H9 (cell line): ENCODE results near the gene PPP1R13B. TPM values are rescaled to one million over a fixed set of nuclear protein-coding genes. Genes with fewer than 3 reads are reported as not detected.

Source experiments
- DNase-seq: peaks from one replicate; pipeline ENCODE4 v3.0.0-alpha.2; 2017
- H2AFZ ChIP-seq: one replicate; pipeline ENCODE4 v1.6.1; 2013; ENCODE audit warnings: mild to moderate bottlenecking, low read length, control low read depth, moderate library complexity
- H2AK5ac ChIP-seq: 2 replicates; pipeline ENCODE4 v1.6.1; 2013; ENCODE audit warnings: low read length, control low read depth, mixed read lengths; ENCODE audit not compliant: insufficient read length
- H2BK120ac ChIP-seq: one replicate; pipeline ENCODE4 v1.6.1; 2013; ENCODE audit warnings: low read depth, mild to moderate bottlenecking, low read length, control low read depth, inconsistent platforms; ENCODE audit not compliant: poor library complexity, severe bottlenecking
- H2BK12ac ChIP-seq: 2 replicates; pipeline ENCODE4 v1.6.1; 2013; ENCODE audit warnings: low read length, control low read depth, mixed read lengths, low read depth; ENCODE audit not compliant: insufficient read length
- H2BK15ac ChIP-seq: 2 replicates; pipeline ENCODE4 v1.6.1; 2013; ENCODE audit warnings: low read depth, low read length, control low read depth
- H2BK20ac ChIP-seq: one replicate; pipeline ENCODE4 v1.6.1; 2013; ENCODE audit warnings: low read depth, mild to moderate bottlenecking, low read length, control low read depth, inconsistent platforms; ENCODE audit not compliant: poor library complexity, severe bottlenecking
- H2BK5ac ChIP-seq: 2 replicates; pipeline ENCODE4 v1.6.1; 2013; ENCODE audit warnings: low read length, control low read depth, mixed read lengths; ENCODE audit not compliant: insufficient read length
- H3K14ac ChIP-seq: 2 replicates; pipeline ENCODE4 v1.6.1; 2013; ENCODE audit warnings: low read length, control low read depth; ENCODE audit not compliant: insufficient read depth
- H3K18ac ChIP-seq: 2 replicates; pipeline ENCODE4 v1.6.1; 2013; ENCODE audit warnings: low read depth, mild to moderate bottlenecking, mixed read lengths, low read length, control low read depth; ENCODE audit not compliant: insufficient read length
- H3K23ac ChIP-seq: 2 replicates; pipeline ENCODE4 v1.6.1; 2013; ENCODE audit warnings: low read length, control low read depth, mixed read lengths, low read depth; ENCODE audit not compliant: insufficient read length
- H3K23me2 ChIP-seq: 2 replicates; pipeline ENCODE4 v1.6.1; 2013; ENCODE audit warnings: low read depth, mild to moderate bottlenecking, mixed read lengths, low read length, control low read depth; ENCODE audit not compliant: insufficient read length, poor library complexity, severe bottlenecking
- H3K27ac ChIP-seq: 2 replicates; pipeline ENCODE4 v1.5.1; 2013; ENCODE audit warnings: low read length, control low read depth, mixed read lengths, low read depth; ENCODE audit not compliant: insufficient read length
- H3K27me3 ChIP-seq: 2 replicates; pipeline ENCODE4 v1.6.1; 2013; ENCODE audit warnings: low read length, control low read depth, inconsistent platforms; ENCODE audit not compliant: insufficient read depth
- H3K4ac ChIP-seq: 2 replicates; pipeline ENCODE4 v1.6.1; 2013; ENCODE audit warnings: low read depth, mild to moderate bottlenecking, control low read depth, inconsistent platforms, low read length, moderate library complexity
- H3K4me1 ChIP-seq: 2 replicates; pipeline ENCODE4 v1.6.1; 2013; ENCODE audit warnings: low read length, control low read depth, inconsistent platforms; ENCODE audit not compliant: insufficient read depth
- H3K4me2 ChIP-seq: 2 replicates; pipeline ENCODE4 v1.6.1; 2013; ENCODE audit warnings: low read length, control low read depth, mixed read lengths; ENCODE audit not compliant: insufficient read length, insufficient read depth
- H3K56ac ChIP-seq: 2 replicates; pipeline ENCODE4 v1.6.1; 2013; ENCODE audit warnings: low read depth, mild to moderate bottlenecking, mixed read lengths, low read length, control low read depth; ENCODE audit not compliant: insufficient read length
- H3K79me1 ChIP-seq: 2 replicates; pipeline ENCODE4 v1.6.1; 2013; ENCODE audit warnings: low read depth, mild to moderate bottlenecking, moderate library complexity, low read length, control low read depth, inconsistent platforms; ENCODE audit not compliant: insufficient read depth, poor library complexity, severe bottlenecking
- H3K79me2 ChIP-seq: 2 replicates; pipeline ENCODE4 v1.6.1; 2013; ENCODE audit warnings: low read length, control low read depth, inconsistent platforms; ENCODE audit not compliant: insufficient read depth
- H3K9ac ChIP-seq: 2 replicates; pipeline ENCODE4 v1.6.1; 2013; ENCODE audit warnings: low read length, control low read depth, mixed read lengths; ENCODE audit not compliant: insufficient read length; ENCODE audit errors: extremely low read depth
- H3K9me3 ChIP-seq: one replicate; pipeline ENCODE4 v1.6.1; 2013; ENCODE audit warnings: low read depth, low read length, inconsistent platforms; ENCODE audit not compliant: control insufficient read depth
- H3T11ph ChIP-seq: one replicate; pipeline ENCODE4 v1.6.1; 2013; ENCODE audit warnings: mild to moderate bottlenecking, low read length, control low read depth, inconsistent platforms
- H4K20me1 ChIP-seq: one replicate; pipeline ENCODE4 v1.6.1; 2013; ENCODE audit not compliant: control insufficient read depth, insufficient read length, insufficient read depth
- H4K5ac ChIP-seq: 2 replicates; pipeline ENCODE4 v1.6.1; 2013; ENCODE audit warnings: low read depth, mild to moderate bottlenecking, mixed read lengths, low read length, control low read depth; ENCODE audit not compliant: insufficient read length
- H4K8ac ChIP-seq: replicated peaks from 2 replicates; pipeline ENCODE4 v1.6.1; 2013; ENCODE audit warnings: low read length, control low read depth, mixed read lengths, low read depth; ENCODE audit not compliant: insufficient read length
- H4K91ac ChIP-seq: 2 replicates; pipeline ENCODE4 v1.6.1; 2013; ENCODE audit warnings: low read depth, mild to moderate bottlenecking, moderate library complexity, mixed read lengths, low read length, control low read depth; ENCODE audit not compliant: insufficient read length
- H3K27ac Mint-ChIP-seq, 3 experiments: 2 replicates in 2 of 3; 3 replicates in 1 of 3; pipeline ENCODE4 v1.8.0; 2020 to 2021; ENCODE audit warnings: mixed read lengths in 3 of 3, mild to moderate bottlenecking in 1 of 3, moderate library complexity in 1 of 3
- H3K27me3 Mint-ChIP-seq: 2 replicates; pipeline ENCODE4 v1.8.0; 2021; ENCODE audit warnings: low read depth, mild to moderate bottlenecking, moderate library complexity, mixed read lengths
- H3K36me3 Mint-ChIP-seq, 3 experiments: 2 replicates in 2 of 3; 3 replicates in 1 of 3; pipeline ENCODE4 v1.8.0; 2020 to 2021; ENCODE audit warnings: low read depth in 3 of 3, mixed read lengths in 3 of 3; ENCODE audit not compliant: insufficient read depth in 1 of 3
- H3K4me1 Mint-ChIP-seq, 2 experiments: 2 replicates each; pipeline ENCODE4 v1.8.0; 2020; ENCODE audit warnings: mixed read lengths in 2 of 2
- H3K4me3 Mint-ChIP-seq, 2 experiments: 2 replicates in 1 of 2; 3 replicates in 1 of 2; pipeline ENCODE4 v1.8.0; 2020 to 2021; ENCODE audit warnings: mild to moderate bottlenecking in 2 of 2, mixed read lengths in 2 of 2, moderate library complexity in 1 of 2
- H3K9me3 Mint-ChIP-seq, 2 experiments: 2 replicates in 1 of 2; 3 replicates in 1 of 2; pipeline ENCODE4 v1.8.0; 2020; ENCODE audit warnings: mild to moderate bottlenecking in 2 of 2, mixed read lengths in 2 of 2, moderate library complexity in 1 of 2
- WGBS: extraction: QIAGEN DNeasy Blood & Tissue Kit; methylation state at CpG from one replicate; pipeline ENCODE4 v1.1.7; 2013; ENCODE audit warnings: missing lambda C conversion rate, low lambda C conversion rate, mixed read lengths; ENCODE audit not compliant: insufficient read length; ENCODE audit errors: extremely low coverage; 5-methylcytosine and 5-hydroxymethylcytosine counted together
- total RNA-seq: library from RNA; stranded (reverse); gene quantifications from 2 replicates; pipeline ENCODE4 v1.2.1, GENCODE V29; 2021
- TF ChIP-seq, protein P1 (sequence below): fragments of 200-600 bp; sonication (generic); conservative IDR thresholded peaks from 3 replicates; pipeline ENCODE4 v1.8.0; 2021; ENCODE audit warnings: antibody characterized with exemption, mild to moderate bottlenecking

Gene PPP1R13B
- total RNA-seq, 1 experiment from 2014 or later, result 6.0 TPM

- Histone ChIP-seq H3K4me1 (no peaks in the 10 kb centered on the region), H2BK120ac (no peak overlapping the region), H2BK5ac (no peak overlapping the region), H4K20me1 (no peaks in the 10 kb centered on the region), H3K9ac (no peak overlapping the region), H3K4ac (no peak overlapping the region), H2BK20ac (no peak overlapping the region), H3K79me1 (no peaks in the 10 kb centered on the region), H3K23ac (no peak overlapping the region), H3K79me2 (no peaks in the 10 kb centered on the region), H4K5ac (no peak overlapping the region), H2BK12ac (no peak overlapping the region), H3K27ac (no peak overlapping the region), H3K9me3 (no peaks in the 10 kb centered on the region), H3K23me2 (no peaks in the 10 kb centered on the region), H2AK5ac (no peak overlapping the region), H4K91ac (no peak overlapping the region), H3K18ac (no peak overlapping the region), H2AFZ (no peak overlapping the region), H2BK15ac (no peak overlapping the region), H3K27me3 (no peaks in the 10 kb centered on the region), H3K14ac (no peak overlapping the region), H4K8ac (no peak overlapping the region), H3K4me2 (no peak overlapping the region), H3T11ph (no peak overlapping the region), H3K56ac (no peak overlapping the region)
- WGBS, result no CpG with 5 or more reads among the region's 2 CpGs
- Mint-ChIP-seq H3K4me1 (peaks cover 4% of the 10 kb centered on the region in 2 experiments), H3K9me3 (no peaks in the 10 kb centered on the region), H3K4me3 (no peak overlapping the region), H3K36me3 (no peaks in the 10 kb centered on the region), H3K27me3 (peaks cover 14% of the 10 kb centered on the region), H3K27ac (no peak overlapping the region)
- no peak for DNase-seq
- TF ChIP-seq, protein P1, sequence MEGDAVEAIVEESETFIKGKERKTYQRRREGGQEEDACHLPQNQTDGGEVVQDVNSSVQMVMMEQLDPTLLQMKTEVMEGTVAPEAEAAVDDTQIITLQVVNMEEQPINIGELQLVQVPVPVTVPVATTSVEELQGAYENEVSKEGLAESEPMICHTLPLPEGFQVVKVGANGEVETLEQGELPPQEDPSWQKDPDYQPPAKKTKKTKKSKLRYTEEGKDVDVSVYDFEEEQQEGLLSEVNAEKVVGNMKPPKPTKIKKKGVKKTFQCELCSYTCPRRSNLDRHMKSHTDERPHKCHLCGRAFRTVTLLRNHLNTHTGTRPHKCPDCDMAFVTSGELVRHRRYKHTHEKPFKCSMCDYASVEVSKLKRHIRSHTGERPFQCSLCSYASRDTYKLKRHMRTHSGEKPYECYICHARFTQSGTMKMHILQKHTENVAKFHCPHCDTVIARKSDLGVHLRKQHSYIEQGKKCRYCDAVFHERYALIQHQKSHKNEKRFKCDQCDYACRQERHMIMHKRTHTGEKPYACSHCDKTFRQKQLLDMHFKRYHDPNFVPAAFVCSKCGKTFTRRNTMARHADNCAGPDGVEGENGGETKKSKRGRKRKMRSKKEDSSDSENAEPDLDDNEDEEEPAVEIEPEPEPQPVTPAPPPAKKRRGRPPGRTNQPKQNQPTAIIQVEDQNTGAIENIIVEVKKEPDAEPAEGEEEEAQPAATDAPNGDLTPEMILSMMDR, result no peak
Measured at GRCh38 chr14:103840014-103840413, 7.4 kb downstream of the PPP1R13B start.
